Erythroblast (primary cell): ENCODE results near the gene ACCS.

Source experiments
- GATA1 ChIP-seq: IDR thresholded peaks from 2 replicates; pipeline ENCODE4 v1.6.1; 2011; ENCODE audit warnings: low read depth, mild to moderate bottlenecking, control low read depth, low read length, moderate library complexity
- POLR2A ChIP-seq: IDR thresholded peaks from 2 replicates; pipeline ENCODE4 v1.6.1; 2011; ENCODE audit warnings: mild to moderate bottlenecking, low read length

DNA sequence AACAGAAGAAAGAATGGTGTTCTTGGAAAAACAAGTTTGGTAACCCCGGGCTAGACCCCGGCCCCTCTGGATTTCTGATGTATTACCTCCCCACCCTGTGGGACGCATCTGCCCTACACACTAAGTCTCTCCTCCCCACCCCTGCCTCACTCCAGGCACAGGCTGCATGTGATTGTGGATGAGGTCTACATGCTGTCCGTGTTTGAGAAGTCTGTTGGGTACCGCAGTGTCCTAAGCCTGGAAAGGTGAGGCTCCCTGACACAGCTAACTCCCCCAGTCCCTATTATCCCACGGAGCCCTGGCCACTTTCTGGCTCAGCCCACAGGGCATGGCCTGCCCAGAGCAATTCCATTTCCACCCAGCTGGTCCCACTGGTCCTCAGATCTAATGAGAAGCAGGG is 13.3 kb downstream of the ACCS start:
- TF ChIP-seq POLR2A (no peak), GATA1 (no peak)
